Stomach (tissue), 4 donors: ENCODE measurements around the gene SHC1.

Experiments used
- CTCF ChIP-seq, 7 experiments: fragments of 450-650 bp in 4 of 7; fragments of 200-600 bp in 3 of 7; sonication (generic) in 3 of 7; IDR thresholded peaks; one replicate each; pipeline ENCODE4 v1.5.1; 2016 to 2019; ENCODE audit warnings: antibody characterized with exemption in 7 of 7, control low read depth in 2 of 7, mild to moderate bottlenecking in 1 of 7
- EP300 ChIP-seq: sonication (generic); formaldehyde crosslinking; IDR thresholded peaks from one replicate; pipeline ENCODE4 v1.6.1; 2017; ENCODE audit warnings: antibody characterized with exemption
- POLR2A ChIP-seq, 4 donors: fragments of 450-650 bp; IDR thresholded peaks; one replicate each; pipeline ENCODE4 v1.6.1; 2016; ENCODE audit warnings: antibody characterized with exemption in 4 of 4, control low read depth in 2 of 4, mild to moderate bottlenecking in 1 of 4, moderate library complexity in 1 of 4
- POLR2AphosphoS5 ChIP-seq, 3 donors: sonication (generic); formaldehyde crosslinking; IDR thresholded peaks; one replicate each; pipeline ENCODE4 v1.6.1; 2016; ENCODE audit warnings: antibody characterized with exemption in 3 of 3

- no peak for TF ChIP-seq POLR2A (IDR thresholded peaks at IDR 0.05)
- no peak for TF ChIP-seq CTCF (IDR thresholded peaks at IDR 0.05)
- TF ChIP-seq EP300: no peak
- no peak for TF ChIP-seq POLR2AphosphoS5 (IDR thresholded peaks at IDR 0.05)
Measured at GRCh38 chr1:154998201-154998780, 27.7 kb upstream of the SHC1 start.
